CD4-positive, alpha-beta T cell treated with Interleukin-21 for 1 hour (primary cell): ENCODE data around the gene EGFL7.

Source experiments
- DNase-seq: peaks from one replicate; pipeline ENCODE4 v3.0.0-alpha.2; 2020

Gene EGFL7

GRCh38 chr9:136625101-136626065 is 37.3 kb upstream of the EGFL7 start:
- no peak for DNase-seq

DNA sequence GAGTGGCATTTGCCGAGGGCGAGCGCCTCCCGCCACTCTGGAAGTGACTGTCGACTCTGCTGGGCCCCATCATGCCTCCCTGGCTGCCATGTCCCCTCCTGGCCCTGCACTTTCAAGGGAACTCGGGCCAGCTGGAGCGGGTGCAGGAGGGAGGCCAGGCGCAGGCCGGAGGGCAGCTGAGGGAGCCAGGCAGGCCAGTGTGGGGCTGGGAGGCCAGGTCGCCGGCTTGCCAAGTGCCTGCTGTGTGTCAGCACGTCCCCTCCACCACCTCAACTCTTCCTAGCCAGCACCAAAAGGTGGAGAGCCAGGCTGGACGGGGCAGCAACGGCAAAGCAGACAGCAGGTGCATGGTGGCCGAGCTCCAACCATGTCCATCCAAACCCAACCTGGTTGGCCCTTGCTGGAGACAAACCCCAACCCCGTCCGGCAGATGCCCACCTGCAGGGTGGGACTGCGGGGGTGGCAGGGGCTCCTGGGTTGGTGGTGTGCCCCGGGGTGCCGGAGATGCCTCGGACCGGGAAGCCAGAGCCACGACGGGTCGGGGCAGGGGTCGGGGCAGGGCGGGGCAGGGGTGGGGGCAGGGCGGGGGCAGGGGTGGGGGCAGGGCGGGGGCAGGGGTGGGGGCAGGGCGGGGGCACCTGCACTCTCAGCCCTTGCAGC is 36.5 kb upstream of the EGFL7 start:
- no peak for DNase-seq

DNA sequence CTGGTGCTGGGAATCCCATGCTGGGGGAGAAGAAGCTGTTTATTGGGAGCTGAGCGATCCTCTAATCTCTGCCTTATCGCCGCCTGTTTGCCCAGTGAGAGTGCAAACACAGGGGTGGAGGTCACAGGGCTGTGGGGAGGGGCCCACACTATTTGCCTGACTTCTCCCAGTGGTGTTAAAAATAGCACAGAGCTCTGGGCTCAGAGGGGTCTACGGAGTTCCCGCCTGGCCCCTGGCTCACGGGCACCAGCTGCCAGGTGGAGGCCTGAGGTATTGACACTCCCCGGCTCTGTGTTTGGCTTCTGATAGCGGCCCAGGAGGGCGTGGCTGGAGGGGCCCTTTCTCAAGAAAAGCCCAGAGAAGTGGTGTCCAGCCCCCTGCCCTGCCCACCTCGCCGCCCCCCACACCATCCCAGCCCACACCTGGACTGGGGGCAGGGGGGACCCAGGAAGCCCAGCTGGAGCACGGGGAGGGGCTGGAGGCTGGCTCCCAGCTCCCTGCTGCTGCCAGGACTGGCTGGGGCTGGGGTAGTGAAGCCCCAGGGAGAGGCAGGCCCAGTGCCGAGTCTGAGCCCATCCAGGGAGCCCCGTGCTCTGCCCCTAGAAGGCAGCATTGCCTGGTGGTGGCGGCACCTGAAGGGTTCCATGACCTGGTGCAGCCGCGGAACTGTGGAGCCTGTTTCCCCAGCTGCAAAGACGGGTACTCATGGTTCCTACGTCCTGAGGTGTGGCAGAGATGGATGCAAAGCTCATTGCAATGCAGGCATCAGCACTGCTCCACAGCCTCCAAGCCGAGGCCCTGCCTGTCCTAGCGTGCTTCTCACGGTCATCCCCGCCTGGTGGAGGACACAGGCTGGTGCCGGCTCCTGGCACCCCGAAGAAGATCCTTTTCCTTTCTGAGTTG is 35.7 kb upstream of the EGFL7 start:
- no peak for DNase-seq

DNA sequence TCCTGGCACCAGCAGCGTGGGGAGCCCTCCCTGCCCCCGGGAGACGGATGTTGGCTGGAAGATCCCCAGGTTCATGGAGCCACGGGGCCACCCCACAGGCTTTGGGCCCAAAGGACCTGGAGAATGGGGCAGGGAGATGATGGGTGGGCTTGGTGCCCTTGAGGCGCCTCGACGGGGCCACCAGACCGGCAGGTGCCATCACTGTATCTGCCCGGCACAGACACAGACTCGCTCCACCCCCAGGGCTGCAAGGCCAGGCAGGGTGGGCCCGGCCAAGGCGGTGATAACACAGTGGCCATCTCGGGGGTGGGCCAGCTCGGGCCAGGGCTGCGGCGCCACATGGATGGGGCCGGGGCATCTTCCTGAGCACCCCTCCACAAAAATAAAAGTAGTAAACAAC is 35.0 kb upstream of the EGFL7 start:
- no peak for DNase-seq

DNA sequence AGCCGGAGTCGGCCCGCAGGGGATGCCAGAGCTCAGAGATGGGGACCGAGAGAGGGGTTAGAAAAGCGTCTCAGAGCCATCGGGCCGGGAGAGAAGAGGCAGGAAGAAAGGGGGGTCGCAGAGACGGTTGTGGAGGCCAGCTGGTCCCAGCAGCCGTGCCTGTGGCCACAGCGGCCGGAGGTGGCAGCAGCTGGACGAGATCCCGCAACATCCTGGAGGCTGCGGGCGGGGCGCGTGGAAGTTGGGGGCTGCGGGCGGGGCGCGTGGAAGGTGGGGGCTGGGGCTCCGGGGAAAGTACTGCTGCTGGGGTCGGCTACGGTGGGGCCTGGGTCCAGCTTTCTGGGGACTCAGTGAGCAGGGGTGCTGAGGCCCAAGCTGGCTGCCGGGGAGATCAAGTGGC is 34.4 kb upstream of the EGFL7 start:
- DNase-seq = no peak

GRCh38 chr9:136629001-136629878 is 33.5 kb upstream of the EGFL7 start:
- DNase-seq = no peak

- DNase-seq = peak; percentile 65
Measured at GRCh38 chr9:136629879-136630661, 32.6 kb upstream of the EGFL7 start.

DNA sequence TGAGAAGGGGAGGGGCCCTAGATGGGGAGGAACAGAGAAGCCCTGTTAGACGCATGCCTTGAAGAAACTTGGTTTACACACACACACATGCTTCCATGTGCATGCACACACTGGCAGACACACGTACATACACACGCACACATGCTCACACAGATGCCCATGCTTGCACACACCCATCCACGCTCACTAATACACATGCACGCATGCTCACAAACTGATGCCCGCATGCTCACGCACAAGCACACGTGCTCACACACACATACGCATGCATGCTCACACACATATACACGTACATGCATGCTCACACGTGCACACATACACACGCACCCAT is 32.1 kb upstream of the EGFL7 start:
- DNase-seq = no peak

DNA sequence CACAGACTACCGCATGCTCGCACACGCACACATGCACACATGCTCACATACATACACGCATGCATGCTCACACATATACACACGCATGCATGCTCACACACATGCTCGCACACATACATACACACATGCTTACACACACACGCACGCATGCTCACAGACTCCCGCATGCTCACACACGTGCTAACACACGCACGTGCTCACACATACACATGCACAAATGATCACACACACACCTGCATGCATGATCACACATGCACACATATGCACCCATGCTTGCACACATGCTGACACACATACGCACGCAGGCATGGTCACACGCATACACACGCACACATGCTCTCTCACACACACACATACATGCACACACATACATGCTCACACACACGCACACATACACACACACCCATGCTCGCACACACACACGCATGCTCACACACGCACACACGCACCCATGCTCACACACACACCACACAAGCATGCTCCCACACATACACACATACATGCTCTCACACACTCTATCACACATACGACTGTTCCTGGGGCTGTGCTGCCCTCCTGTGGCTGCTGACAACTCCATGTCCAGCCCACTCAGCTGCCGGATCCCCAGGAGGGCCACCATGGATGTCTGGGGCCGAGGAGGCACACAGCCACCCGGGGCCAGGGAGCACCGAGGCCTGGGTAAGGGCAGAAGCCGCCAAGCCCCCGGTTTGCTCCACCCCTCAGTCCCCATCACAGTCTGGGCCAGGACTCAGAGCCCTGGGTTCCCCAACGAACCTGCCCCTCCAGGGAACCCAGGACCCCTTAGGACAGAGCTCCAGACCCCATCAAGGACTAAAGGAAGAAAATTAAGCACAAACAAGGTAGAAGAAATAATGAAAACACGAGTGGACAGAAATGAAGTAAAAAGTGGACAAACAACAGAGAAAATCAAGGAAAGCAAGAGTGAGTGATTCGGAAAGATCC is 31.4 kb upstream of the EGFL7 start:
- peak; percentile 86 for DNase-seq

GRCh38 chr9:136632072-136632471 is 30.6 kb upstream of the EGFL7 start:
- DNase-seq = peak; percentile 49

- DNase-seq = peak; percentile 30
Measured at GRCh38 chr9:136632491-136633106, 30.1 kb upstream of the EGFL7 start.

GRCh38 chr9:136634904-136635303 is 27.8 kb upstream of the EGFL7 start:
- DNase-seq = no peak

DNA sequence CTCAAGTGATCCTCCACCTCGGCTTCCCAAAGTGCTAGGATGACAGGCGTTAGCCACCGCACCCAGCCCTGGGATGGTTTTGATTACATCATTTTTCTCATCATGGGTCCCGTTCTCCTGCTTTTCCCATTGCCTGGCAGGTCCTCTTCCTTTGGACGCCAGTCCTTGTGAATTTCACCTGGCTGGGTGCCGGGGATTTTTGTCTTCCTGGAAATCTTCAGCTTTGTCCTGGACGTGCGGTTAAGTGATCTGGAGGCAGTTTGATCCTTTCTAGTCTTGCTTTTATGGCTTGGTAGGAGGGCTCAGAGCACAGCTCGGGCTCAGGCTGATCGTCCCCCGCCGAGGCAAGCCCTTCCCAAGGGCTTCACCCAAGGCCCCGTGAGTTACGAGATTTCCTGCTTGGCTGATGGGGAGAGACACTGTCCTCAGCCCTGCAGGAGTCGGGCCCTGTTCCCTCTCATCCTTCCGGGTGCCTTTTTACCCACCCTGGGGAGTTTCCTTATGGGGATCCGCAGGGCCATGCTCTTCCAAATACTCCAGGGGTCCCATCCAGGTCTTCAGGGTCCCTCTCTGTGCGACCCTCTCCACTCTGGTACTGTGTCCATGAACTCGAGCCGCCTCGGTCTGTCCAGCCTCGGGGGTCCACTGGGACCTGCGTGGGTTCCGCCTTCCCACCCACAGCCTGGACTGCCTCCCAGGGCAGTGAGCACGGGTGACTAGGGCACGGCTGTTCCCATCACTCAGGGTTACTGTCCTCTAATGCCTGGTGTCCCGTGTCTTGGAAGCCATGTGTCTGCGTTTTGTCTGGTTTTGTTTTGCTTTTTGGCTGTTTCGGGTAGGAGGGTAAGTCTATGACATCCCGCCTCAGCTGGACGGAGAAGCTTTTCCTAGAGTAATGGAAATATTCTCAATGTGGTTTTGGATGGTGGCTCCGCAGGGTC is 22.3 kb upstream of the EGFL7 start:
- DNase-seq = no peak

- no peak for DNase-seq
Measured at GRCh38 chr9:136642439-136642921, 20.2 kb upstream of the EGFL7 start.

GRCh38 chr9:136643596-136644342 is 18.9 kb upstream of the EGFL7 start:
- no peak for DNase-seq

DNA sequence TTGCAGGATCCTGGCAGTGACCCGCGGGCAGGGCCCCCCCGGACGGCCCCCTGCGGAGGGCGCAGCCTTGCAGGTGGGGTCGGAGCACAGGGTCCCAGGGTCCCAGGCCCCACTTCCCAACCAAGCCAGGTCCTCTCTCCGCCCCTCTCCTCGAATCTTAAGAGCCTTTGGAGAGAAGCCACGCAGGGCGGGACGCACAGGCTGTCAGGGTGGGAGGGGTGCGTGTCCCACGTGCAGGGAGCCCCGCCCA is 18.4 kb upstream of the EGFL7 start:
- no peak for DNase-seq

GRCh38 chr9:136644593-136645351 is 17.9 kb upstream of the EGFL7 start:
- DNase-seq = peak; percentile 71
